Measurements from ENCODE around the gene ATP5F1B. TPM values are rescaled to one million over a fixed set of nuclear protein-coding genes. Genes with fewer than 3 reads are reported as not detected.

The ATP5F1B gene
- total RNA-seq, 1 experiment from 2014 or later = 1,064 TPM

- TF ChIP-seq TEAD4 (CRISPR knock-in tag; IDR thresholded peaks at IDR 0.05) (0 out of 2 replicates have a peak, but pooled peaks have one; percentile 50), IRF2 (CRISPR knock-in tag; IDR thresholded peaks at IDR 0.05; ENCODE audit: borderline replicate concordance, low read depth) (no peak), CREB1 (CRISPR knock-in tag; IDR thresholded peaks at IDR 0.05) (no peak), ERG (CRISPR knock-in tag; IDR thresholded peaks at IDR 0.05) (0 out of 2 replicates have a peak, but pooled peaks have one; percentile 43), AFF4 (CRISPR knock-in tag; IDR thresholded peaks at IDR 0.05; ENCODE audit: borderline replicate concordance) (no peak), E2F1 (CRISPR knock-in tag; IDR thresholded peaks at IDR 0.05) (no peak)
Measured at GRCh38 chr12:56593909-56594621, 51.7 kb downstream of the ATP5F1B start (continued).

GRCh38 chr12:56591961-56592360 is 53.8 kb downstream of the ATP5F1B start:
- DNase-seq (ENCODE audit: low spot score) (no peak), ATAC-seq (no peak)
- H3K4me3 Mint-ChIP-seq = no peak overlapping the region
- H3K27ac Mint-ChIP-seq = peak overlapping the region; percentile 82
- H3K4me1 Mint-ChIP-seq = peaks cover 50% of the 10 kb centered on the region
- POLR2A ChIA-PET = no interaction called here
- peaks cover 8% of the 10 kb centered on the region; the same call in 1 of the 2 replicates for H3K36me3 Mint-ChIP-seq
- no peaks in the 10 kb centered on the region for H3K9me3 Mint-ChIP-seq
- no peaks in the 10 kb centered on the region for H3K27me3 Mint-ChIP-seq (ENCODE audit: low read depth)
- TF ChIP-seq MAX (CRISPR knock-in tag; IDR thresholded peaks at IDR 0.05) (no peak), NR3C1 (CRISPR knock-in tag; conservative IDR thresholded peaks at IDR 0.05; ENCODE audit: low read depth) (no peak), PRRX2 (CRISPR knock-in tag; IDR thresholded peaks at IDR 0.05) (no peak), EMX1 (CRISPR knock-in tag; IDR thresholded peaks at IDR 0.05) (no peak), FOXK1 (CRISPR knock-in tag; IDR thresholded peaks at IDR 0.05) (no peak), MLX (CRISPR knock-in tag; IDR thresholded peaks at IDR 0.05) (no peak), USF1 (CRISPR knock-in tag; IDR thresholded peaks at IDR 0.05) (no peak), ZMAT4 (CRISPR knock-in tag; IDR thresholded peaks at IDR 0.05) (no peak), MYBL2 (CRISPR knock-in tag; IDR thresholded peaks at IDR 0.05) (no peak), ZNF232 (CRISPR knock-in tag; IDR thresholded peaks at IDR 0.05) (no peak), ATF2 (CRISPR knock-in tag; IDR thresholded peaks at IDR 0.05; ENCODE audit: borderline replicate concordance, low read depth) (no peak), OVOL2 (CRISPR knock-in tag; IDR thresholded peaks at IDR 0.05; ENCODE audit: borderline replicate concordance) (no peak), PRDM15 (CRISPR knock-in tag; IDR thresholded peaks at IDR 0.05) (no peak), ELF4 (CRISPR knock-in tag; IDR thresholded peaks at IDR 0.05; ENCODE audit: low read depth) (no peak)
- CTCF ChIA-PET = interaction anchor here (1.0 to 8.5 kb wide), 9 partner anchors 17 to 128 kb away, joined by 3 to 83 read pairs (median 8); no protein-coding TSS in a partner anchor
